Stomach smooth muscle (tissue), 2 donors: ENCODE results near the gene EXOC7.

Source experiments
- H3K27ac ChIP-seq: one replicate; pipeline ENCODE4 v1.7.0; 2013; ENCODE audit warnings: mild to moderate bottlenecking, low read length, inconsistent platforms
- H3K27me3 ChIP-seq, 2 donors: one replicate each; pipeline ENCODE4 v1.7.0; 2013; ENCODE audit warnings: low read length in 2 of 2; ENCODE audit not compliant: insufficient read depth in 2 of 2, control insufficient read depth in 1 of 2
- H3K36me3 ChIP-seq, 2 donors: one replicate each; pipeline ENCODE4 v1.7.0; 2013; ENCODE audit warnings: low read length in 2 of 2; ENCODE audit not compliant: control insufficient read depth in 2 of 2, insufficient read depth in 2 of 2
- H3K4me1 ChIP-seq: one replicate; pipeline ENCODE4 v1.7.0; 2013; ENCODE audit warnings: low read length; ENCODE audit not compliant: control insufficient read depth, insufficient read depth
- H3K4me3 ChIP-seq, 2 donors: one replicate each; pipeline ENCODE4 v1.7.0; 2013; ENCODE audit warnings: low read length in 2 of 2
- H3K9ac ChIP-seq, 2 donors: one replicate each; pipeline ENCODE4 v1.7.0; 2013; ENCODE audit warnings: low read length in 2 of 2, mild to moderate bottlenecking in 1 of 2
- H3K9me3 ChIP-seq, 2 donors: one replicate each; pipeline ENCODE4 v1.7.0; 2013; ENCODE audit warnings: low read length in 2 of 2; ENCODE audit not compliant: control insufficient read depth in 2 of 2
- donor health status: healthy.
- donor health status: Pancreatic carcinoma.

Gene EXOC7

GRCh38 chr17:76137351-76138233 lies 34.0 kb upstream of the EXOC7 start:
- Histone ChIP-seq H3K9me3 (no peaks in the 10 kb centered on the region), H3K9ac (no peak overlapping the region), H3K27ac (no peak overlapping the region), H3K27me3 (peaks cover 43 to 52% of the 10 kb centered on the region in 2 donors), H3K4me3 (no peak overlapping the region), H3K36me3 (no peaks in the 10 kb centered on the region), H3K4me1 (peaks cover 30% of the 10 kb centered on the region)

GRCh38 chr17:76137001-76137350 lies 33.4 kb upstream of the EXOC7 start:
- Histone ChIP-seq H3K9ac (no peak overlapping the region), H3K27ac (no peak overlapping the region), H3K27me3 (peaks cover 46 to 58% of the 10 kb centered on the region in 2 donors), H3K4me3 (no peak overlapping the region), H3K4me1 (peaks cover 30% of the 10 kb centered on the region), H3K36me3 (no peaks in the 10 kb centered on the region), H3K9me3 (no peaks in the 10 kb centered on the region)

DNA sequence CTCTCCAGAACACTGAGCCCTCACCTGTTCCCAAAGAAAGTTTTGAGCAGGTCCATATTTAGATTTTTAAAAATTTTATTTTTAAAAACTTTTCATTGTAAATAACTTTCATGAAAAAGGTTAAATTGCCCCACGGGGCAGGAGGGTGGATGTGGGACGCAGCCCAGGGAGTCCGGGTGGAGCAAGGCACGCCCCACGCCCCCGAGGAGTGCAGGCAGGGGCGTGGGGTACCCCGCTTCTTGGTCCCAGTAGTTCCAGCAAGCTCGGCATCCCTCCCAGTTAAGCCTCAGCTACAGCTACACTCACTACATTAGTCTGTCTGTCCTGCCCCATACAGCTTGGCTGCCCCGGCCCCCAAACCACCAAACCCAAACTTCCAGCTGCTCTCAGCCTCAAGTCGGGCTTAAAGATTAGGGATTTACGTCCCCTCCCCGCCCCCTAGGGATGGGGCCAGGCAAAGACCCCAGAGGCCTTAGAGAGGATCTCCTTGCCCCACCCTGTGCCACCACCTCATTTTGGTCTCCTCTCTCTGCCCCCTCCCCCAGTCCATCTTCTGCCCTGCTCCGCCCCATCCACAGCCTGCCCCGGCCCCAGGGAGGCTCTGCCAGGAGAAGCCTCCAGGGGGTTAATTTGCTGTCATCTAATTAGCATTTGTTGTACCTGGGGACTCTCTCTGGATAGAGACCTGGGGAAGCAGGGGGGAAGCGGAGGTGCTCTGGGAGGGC lies 32.9 kb upstream of the EXOC7 start:
- no peak overlapping the region for H3K27ac ChIP-seq
- H3K9me3 ChIP-seq = no peaks in the 10 kb centered on the region
- no peaks in the 10 kb centered on the region for H3K36me3 ChIP-seq
- H3K9ac ChIP-seq = no peak overlapping the region
- H3K4me3 ChIP-seq = no peak overlapping the region
- peaks cover 25% of the 10 kb centered on the region for H3K4me1 ChIP-seq
- peaks cover 48 to 63% of the 10 kb centered on the region in 2 donors for H3K27me3 ChIP-seq

DNA sequence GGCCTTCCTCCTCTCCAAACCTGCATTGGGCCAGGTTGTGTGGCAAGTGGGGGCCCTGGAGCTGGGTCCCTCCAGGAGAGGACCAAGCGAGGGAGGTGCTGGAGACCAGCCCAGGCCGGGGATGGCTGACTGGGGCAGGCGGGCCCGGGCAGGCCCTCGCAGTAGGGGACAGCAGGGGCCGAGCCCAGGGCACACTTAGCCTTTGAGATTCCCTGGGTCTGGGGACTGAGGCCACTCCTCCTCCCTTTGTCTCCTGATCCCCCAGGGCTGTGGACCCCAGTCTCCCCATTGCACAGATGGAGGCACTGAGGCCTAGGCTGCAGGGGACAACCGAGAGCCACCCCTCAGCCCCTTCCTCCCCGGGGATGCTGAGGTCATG lies 32.2 kb upstream of the EXOC7 start:
- Histone ChIP-seq H3K27me3 (peaks cover 48 to 68% of the 10 kb centered on the region in 2 donors), H3K4me3 (no peak overlapping the region), H3K27ac (no peak overlapping the region), H3K9me3 (no peaks in the 10 kb centered on the region), H3K9ac (no peak overlapping the region), H3K36me3 (no peaks in the 10 kb centered on the region), H3K4me1 (peaks cover 20% of the 10 kb centered on the region)

DNA sequence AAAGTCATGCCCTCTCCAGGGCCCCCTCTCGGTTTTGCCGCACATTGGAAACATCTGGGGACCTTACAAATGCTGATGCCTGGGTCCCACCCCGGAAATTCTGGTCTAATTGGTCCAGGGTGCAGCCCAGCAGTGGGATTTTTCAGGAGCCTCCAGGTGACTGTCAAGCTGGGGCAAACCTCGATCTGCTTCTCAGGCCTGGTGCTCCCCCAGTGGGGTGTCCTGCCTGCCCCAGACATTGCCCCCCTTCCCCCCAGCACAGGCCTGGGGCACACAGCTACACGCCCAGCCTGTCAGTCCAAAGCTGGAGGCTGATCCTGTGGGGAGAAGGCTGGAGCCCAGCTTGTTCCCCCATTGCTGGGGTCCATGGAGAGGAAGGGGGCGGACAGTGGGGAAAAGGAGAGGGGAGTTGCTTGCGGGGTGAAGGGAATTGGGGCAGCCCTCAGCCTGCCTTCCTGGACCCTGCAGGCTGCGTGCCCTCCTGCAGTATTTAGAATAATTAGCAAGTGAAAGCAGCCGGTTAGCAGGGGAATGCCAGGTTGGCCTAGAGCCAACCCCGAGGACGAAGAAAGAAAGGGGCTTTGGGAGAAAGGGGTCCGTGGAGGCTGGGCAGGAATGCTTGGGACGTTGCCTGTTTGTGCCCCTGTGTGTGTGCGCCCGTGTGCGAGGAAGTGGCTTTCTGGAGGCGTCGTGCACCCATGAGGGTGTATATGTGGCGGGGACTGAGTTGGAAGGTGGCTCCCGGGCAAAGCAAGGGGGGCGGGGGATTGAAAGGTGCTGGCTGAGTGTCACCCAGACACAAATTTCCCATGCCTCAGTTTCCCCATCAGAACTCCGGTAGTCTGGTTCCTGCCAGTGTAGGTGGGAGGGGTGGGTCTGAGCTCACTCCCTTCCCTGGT lies 31.6 kb upstream of the EXOC7 start:
- H3K9ac ChIP-seq = no peak overlapping the region
- no peaks in the 10 kb centered on the region for H3K36me3 ChIP-seq
- H3K9me3 ChIP-seq = no peaks in the 10 kb centered on the region
- no peak overlapping the region for H3K27ac ChIP-seq
- H3K4me3 ChIP-seq = no peak overlapping the region
- H3K4me1 ChIP-seq = peaks cover 13% of the 10 kb centered on the region
- peaks cover 48 to 69% of the 10 kb centered on the region in 2 donors for H3K27me3 ChIP-seq

DNA sequence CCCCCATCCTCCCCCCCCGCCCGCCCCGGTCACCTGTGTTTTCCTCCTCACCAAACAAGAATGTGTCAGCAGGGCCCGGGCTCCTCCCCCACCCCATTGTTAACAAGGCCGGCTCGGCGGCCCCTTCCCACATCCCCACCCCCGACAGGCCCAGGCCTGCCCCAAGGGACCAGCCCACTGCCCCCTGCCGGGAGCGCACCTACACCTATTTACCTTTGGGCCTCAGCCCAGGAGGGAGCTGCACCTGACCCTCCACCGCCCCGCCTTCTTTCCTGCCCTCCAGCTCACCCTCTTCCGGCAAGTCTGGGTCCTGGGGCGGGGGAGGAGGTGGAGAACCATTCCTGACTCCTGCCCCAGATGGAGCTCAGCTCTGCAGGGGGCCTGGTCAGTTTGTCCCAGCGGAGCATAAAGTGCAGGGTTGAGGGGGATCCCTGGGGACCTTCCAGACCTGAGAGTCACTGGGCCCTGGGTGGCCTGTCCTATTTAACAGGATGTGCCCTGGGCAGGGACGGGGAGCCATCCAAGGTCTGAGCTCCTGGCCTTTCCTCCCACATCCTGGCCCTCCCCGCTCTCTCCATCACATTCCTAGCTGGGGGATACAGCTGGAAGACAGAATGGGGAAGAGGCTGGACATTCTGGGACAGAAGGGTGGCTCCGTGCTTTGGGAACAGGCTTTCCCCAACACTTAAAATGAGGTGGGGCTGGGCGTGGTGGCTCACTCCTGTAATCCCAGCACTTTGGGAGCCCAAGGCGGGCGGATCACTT lies 29.2 kb upstream of the EXOC7 start:
- Histone ChIP-seq H3K27me3 (peaks cover 32 to 46% of the 10 kb centered on the region in 2 donors), H3K9me3 (no peaks in the 10 kb centered on the region), H3K36me3 (no peaks in the 10 kb centered on the region), H3K27ac (no peak overlapping the region), H3K9ac (no peak overlapping the region), H3K4me1 (no peaks in the 10 kb centered on the region), H3K4me3 (no peak overlapping the region)

DNA sequence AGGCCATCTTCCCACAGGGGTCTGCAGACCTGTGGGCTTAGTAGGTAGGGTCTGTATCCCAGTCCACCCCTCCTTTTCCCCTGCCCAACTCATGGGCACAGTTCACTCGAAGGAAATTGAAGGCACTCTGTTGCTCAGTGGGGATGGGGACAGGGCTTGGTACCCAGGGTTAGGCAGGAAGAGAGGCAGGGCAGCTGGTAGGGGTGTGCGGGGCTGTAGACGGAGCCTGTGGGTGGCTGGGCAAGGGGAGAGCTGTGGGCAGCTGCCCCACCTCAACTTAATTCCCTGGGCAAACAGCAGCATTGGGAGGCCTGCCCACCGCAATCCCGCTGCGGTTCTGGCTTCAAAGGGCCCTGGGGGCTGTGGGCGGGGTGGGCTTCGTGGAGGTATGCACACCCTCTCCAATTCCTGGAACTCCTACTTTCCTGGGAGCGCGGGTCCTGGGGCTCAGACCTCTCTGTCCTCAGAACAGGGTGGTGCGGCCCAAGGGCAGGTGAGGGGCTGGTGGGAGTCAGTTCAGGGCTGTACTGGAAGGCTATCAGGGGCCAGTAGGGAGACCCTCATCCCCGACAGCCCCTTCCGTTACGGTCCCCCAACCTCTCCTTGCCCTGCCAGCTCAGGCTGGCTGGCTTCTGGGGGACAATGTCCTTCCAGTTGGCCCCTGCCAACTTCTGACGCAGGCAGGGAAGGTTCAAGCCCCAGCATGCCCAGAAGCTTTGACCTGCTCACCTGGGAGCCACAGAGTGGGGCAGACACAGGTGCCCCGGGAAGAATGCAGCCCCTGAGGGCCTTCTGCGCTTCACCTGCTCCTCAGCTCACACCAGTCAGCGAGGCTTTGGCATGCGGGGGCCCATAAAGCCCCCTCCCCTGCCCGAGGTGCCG lies 28.3 kb upstream of the EXOC7 start:
- no peak overlapping the region for H3K27ac ChIP-seq

DNA sequence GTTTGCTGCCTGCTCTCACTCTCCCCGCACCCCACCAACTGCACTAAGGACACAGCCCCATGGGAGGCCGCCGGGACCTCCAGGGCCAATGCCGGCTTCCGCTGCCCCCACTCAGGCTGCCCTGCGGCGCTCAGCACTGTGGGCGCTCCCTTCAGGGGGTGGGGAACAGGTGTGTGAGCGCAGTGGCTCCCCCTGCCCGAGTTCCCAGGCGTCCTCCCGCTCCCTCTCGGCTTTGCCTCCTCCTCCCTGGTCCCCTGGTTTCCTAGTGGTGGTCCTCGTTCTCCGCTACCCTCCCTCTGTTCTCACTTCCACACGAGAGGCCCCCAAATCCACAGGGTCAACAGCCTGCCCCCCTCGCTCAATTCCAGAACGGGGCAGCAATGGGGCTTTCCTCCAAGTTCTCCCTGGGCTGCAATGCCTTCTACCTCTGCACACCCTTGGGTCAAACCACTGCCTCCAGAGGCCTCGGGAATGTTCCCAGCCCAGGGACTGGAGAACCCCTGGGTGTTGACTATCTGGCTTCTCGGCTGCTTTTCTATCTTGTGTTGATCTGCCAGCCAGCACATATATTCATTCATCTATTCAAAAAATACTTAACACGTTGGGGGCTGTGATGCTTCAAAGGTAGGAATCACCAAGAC lies 27.6 kb upstream of the EXOC7 start:
- Histone ChIP-seq H3K36me3 (no peaks in the 10 kb centered on the region), H3K27me3 (peaks cover 20 to 36% of the 10 kb centered on the region in 2 donors), H3K4me3 (no peak overlapping the region), H3K27ac (no peak overlapping the region), H3K9me3 (no peaks in the 10 kb centered on the region), H3K9ac (no peak overlapping the region), H3K4me1 (no peaks in the 10 kb centered on the region)

More for the DNA sequence above, 28.3 kb upstream of the EXOC7 start:
- no peaks in the 10 kb centered on the region for H3K4me1 ChIP-seq
- no peak overlapping the region for H3K9ac ChIP-seq
- H3K4me3 ChIP-seq = no peak overlapping the region
- peaks cover 24 to 38% of the 10 kb centered on the region in 2 donors for H3K27me3 ChIP-seq
- no peaks in the 10 kb centered on the region for H3K36me3 ChIP-seq
- H3K9me3 ChIP-seq = no peaks in the 10 kb centered on the region

DNA sequence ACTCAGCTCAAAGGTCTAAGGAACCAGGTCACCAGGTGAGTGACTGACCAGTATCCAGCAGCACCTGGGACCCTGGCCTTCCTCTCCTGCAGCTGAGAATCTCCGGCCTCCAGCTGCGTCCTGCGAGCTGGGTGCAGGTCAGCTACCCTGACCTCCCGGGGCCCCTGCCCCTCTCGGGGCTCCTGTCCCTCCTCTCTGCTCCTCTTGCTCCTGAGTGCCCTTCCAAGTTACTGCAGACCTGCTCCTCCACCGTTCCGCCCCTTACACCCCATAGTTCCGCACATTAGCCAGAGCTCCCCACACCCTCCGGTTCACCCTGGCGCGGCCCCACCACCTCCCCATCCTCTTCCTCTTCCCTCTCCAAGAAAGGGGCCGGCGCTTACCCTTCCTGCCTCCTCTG lies 26.9 kb upstream of the EXOC7 start:
- Histone ChIP-seq H3K36me3 (no peaks in the 10 kb centered on the region), H3K27ac (no peak overlapping the region), H3K4me3 (no peak overlapping the region), H3K4me1 (no peaks in the 10 kb centered on the region), H3K9me3 (no peaks in the 10 kb centered on the region), H3K27me3 (peaks cover 15 to 34% of the 10 kb centered on the region in 2 donors), H3K9ac (no peak overlapping the region)
